MCF 10A (cell line): ENCODE results near the gene ULK4. TPM values are rescaled to one million over a fixed set of nuclear protein-coding genes. Genes with fewer than 3 reads are reported as not detected.

Source experiments
- BruUV-seq: library from RNA; stranded (reverse); fragments of 400-500 nt; replicated peaks from 2 replicates; lab custom pipeline; 2021; lab: Mats Ljungman, UMichigan
- CTCF ChIA-PET: fragments of 300-600 bp; sonication (Branson Sonifier 250); formaldehyde crosslinking; extraction: SDS; loops from one replicate; lab custom pipeline; 2021; ENCODE audit warnings: antibody characterized with exemption, inconsistent platforms; lab: Yijun Ruan, JAX
- POLR2A ChIA-PET: fragments of 300-600, 350-650 bp; sonication (Branson Sonifier 250); formaldehyde crosslinking; extraction: SDS; loops from one replicate; lab custom pipeline; 2020; ENCODE audit warnings: antibody characterized with exemption, inconsistent platforms; lab: Yijun Ruan, JAX
- DNase-seq: peaks from one replicate; pipeline ENCODE4 v3.0.0-alpha.2; 2018; ENCODE audit not compliant: unreplicated experiment
- H3K27ac Mint-ChIP-seq: one replicate; pipeline ENCODE4 v1.8.0; 2022; ENCODE audit warnings: mild to moderate bottlenecking, low read depth, mixed read lengths; ENCODE audit not compliant: unreplicated experiment
- H3K27me3 Mint-ChIP-seq: one replicate; pipeline ENCODE4 v1.8.0; 2022; ENCODE audit warnings: mixed read lengths; ENCODE audit not compliant: insufficient read depth, unreplicated experiment
- H3K36me3 Mint-ChIP-seq: one replicate; pipeline ENCODE4 v1.8.0; 2022; ENCODE audit warnings: mild to moderate bottlenecking, moderate library complexity, mixed read lengths; ENCODE audit not compliant: insufficient read depth, unreplicated experiment
- H3K4me1 Mint-ChIP-seq: one replicate; pipeline ENCODE4 v1.8.0; 2022; ENCODE audit warnings: mixed read lengths; ENCODE audit not compliant: insufficient read depth, unreplicated experiment
- H3K4me3 Mint-ChIP-seq: one replicate; pipeline ENCODE4 v1.8.0; 2022; ENCODE audit warnings: mild to moderate bottlenecking, moderate library complexity, mixed read lengths; ENCODE audit not compliant: unreplicated experiment
- H3K9me3 Mint-ChIP-seq: one replicate; pipeline ENCODE4 v1.8.0; 2022; ENCODE audit warnings: mixed read lengths; ENCODE audit not compliant: unreplicated experiment
- intact Hi-C: fragments of 100-400 bp; cut with micrococcal nuclease; formaldehyde crosslinking; loops from 2 replicates; pipeline ENCODE4 v1.14.1; 2022
- total RNA-seq: library from RNA; stranded (reverse); gene quantifications from 2 replicates; pipeline ENCODE4 v1.2.3, GENCODE V29; 2022
- TF ChIP-seq, protein P1 (sequence below): fragments of 200-600 bp; IDR thresholded peaks from one replicate; pipeline ENCODE4 v1.8.0; 2022; ENCODE audit warnings: antibody characterized with exemption, mild to moderate bottlenecking; ENCODE audit not compliant: unreplicated experiment

The ULK4 gene
- total RNA-seq, 1 experiment from 2014 or later: 7.8 TPM

DNA sequence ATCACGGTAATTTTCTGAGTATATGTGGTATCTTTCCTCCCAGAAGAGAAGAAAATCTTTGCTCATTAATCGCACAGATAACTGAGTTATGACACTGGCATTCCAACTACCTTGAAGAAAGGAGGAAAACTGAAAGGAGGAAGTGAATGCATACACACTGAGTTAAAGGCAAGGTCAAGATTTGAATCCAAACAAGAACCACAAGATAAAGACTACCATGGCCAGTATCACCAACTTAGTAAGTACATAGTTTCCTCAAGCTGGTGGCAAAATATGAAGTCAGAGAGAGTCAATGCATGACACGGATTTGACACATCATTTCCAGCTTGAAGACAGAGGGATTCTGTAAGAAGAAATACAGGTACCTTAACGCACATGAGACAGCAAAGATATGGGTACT, 287.5 kb downstream of the ULK4 start:
- ChIA-PET CTCF (no interaction called here), POLR2A (no interaction called here)
- H3K27me3 Mint-ChIP-seq: no peaks in the 10 kb centered on the region
- BruUV-seq: no TSS peak
- TF ChIP-seq, protein P1, sequence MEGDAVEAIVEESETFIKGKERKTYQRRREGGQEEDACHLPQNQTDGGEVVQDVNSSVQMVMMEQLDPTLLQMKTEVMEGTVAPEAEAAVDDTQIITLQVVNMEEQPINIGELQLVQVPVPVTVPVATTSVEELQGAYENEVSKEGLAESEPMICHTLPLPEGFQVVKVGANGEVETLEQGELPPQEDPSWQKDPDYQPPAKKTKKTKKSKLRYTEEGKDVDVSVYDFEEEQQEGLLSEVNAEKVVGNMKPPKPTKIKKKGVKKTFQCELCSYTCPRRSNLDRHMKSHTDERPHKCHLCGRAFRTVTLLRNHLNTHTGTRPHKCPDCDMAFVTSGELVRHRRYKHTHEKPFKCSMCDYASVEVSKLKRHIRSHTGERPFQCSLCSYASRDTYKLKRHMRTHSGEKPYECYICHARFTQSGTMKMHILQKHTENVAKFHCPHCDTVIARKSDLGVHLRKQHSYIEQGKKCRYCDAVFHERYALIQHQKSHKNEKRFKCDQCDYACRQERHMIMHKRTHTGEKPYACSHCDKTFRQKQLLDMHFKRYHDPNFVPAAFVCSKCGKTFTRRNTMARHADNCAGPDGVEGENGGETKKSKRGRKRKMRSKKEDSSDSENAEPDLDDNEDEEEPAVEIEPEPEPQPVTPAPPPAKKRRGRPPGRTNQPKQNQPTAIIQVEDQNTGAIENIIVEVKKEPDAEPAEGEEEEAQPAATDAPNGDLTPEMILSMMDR: no peak
- no peak overlapping the region for H3K27ac Mint-ChIP-seq
- H3K9me3 Mint-ChIP-seq: no peaks in the 10 kb centered on the region
- H3K36me3 Mint-ChIP-seq: no peaks in the 10 kb centered on the region
- no peak overlapping the region for H3K4me3 Mint-ChIP-seq
- intact Hi-C loops: no loop called here
- DNase-seq: no peak
- no peaks in the 10 kb centered on the region for H3K4me1 Mint-ChIP-seq

DNA sequence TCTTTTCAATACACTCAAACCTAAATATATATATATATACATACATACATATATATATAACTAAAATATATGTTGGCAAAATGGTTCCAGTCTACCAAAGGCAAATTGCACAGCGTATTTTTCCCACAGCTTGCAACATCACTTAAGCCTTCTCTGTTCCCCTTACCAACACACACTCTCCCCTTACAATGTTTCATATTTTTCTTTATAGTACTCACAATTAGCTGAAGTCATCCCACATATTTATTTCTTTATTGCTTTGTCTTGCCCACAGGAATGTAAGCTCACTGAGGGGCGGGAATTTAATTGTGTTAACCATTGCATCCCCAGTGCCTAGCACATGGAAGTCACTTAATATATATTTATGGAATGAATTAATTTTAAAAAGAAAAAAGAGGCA, 288.3 kb downstream of the ULK4 start:
- DNase-seq: no peak
- Mint-ChIP-seq H3K4me1 (no peaks in the 10 kb centered on the region), H3K4me3 (no peak overlapping the region), H3K9me3 (no peaks in the 10 kb centered on the region), H3K27ac (no peak overlapping the region), H3K27me3 (no peaks in the 10 kb centered on the region), H3K36me3 (no peaks in the 10 kb centered on the region)
- CTCF ChIA-PET: no interaction called here
- intact Hi-C loops: no loop called here
- TF ChIP-seq, protein P1: no peak
- no TSS peak for BruUV-seq
- POLR2A ChIA-PET: no interaction called here

- intact Hi-C loops: no loop called here
- Mint-ChIP-seq H3K27me3 (no peaks in the 10 kb centered on the region), H3K27ac (no peak overlapping the region), H3K4me1 (no peaks in the 10 kb centered on the region), H3K36me3 (no peaks in the 10 kb centered on the region), H3K9me3 (no peaks in the 10 kb centered on the region), H3K4me3 (no peak overlapping the region)
- BruUV-seq: no TSS peak
- POLR2A ChIA-PET: no interaction called here
- DNase-seq: no peak
- TF ChIP-seq, protein P1: no peak
- CTCF ChIA-PET: no interaction called here
These were observed 293.5 kb downstream of the ULK4 start for GRCh38 chr3:41668379-41668778.

- Mint-ChIP-seq H3K9me3 (no peaks in the 10 kb centered on the region), H3K4me3 (no peak overlapping the region), H3K27ac (no peak overlapping the region), H3K36me3 (no peaks in the 10 kb centered on the region), H3K4me1 (no peaks in the 10 kb centered on the region), H3K27me3 (no peaks in the 10 kb centered on the region)
- intact Hi-C loops: no loop called here
- BruUV-seq: no TSS peak
- ChIA-PET CTCF (no interaction called here), POLR2A (no interaction called here)
- no peak for DNase-seq
- TF ChIP-seq, protein P1: no peak
These were observed 299.6 kb downstream of the ULK4 start for GRCh38 chr3:41662288-41662687.
